GM18861 (cell line): Measurements from ENCODE around the gene ALAD.
"Not testable (repeated sequence)": the region's sequence is repeated elsewhere in the genome, so short reads cannot be mapped to it uniquely, and the experiment has no call there.

Experiments
- ATAC-seq: cut with Tn5 transposase; IDR thresholded peaks from one replicate; pipeline ENCODE4 v1.9.1; 2021; ENCODE audit not compliant: unreplicated experiment

The ALAD gene

DNA sequence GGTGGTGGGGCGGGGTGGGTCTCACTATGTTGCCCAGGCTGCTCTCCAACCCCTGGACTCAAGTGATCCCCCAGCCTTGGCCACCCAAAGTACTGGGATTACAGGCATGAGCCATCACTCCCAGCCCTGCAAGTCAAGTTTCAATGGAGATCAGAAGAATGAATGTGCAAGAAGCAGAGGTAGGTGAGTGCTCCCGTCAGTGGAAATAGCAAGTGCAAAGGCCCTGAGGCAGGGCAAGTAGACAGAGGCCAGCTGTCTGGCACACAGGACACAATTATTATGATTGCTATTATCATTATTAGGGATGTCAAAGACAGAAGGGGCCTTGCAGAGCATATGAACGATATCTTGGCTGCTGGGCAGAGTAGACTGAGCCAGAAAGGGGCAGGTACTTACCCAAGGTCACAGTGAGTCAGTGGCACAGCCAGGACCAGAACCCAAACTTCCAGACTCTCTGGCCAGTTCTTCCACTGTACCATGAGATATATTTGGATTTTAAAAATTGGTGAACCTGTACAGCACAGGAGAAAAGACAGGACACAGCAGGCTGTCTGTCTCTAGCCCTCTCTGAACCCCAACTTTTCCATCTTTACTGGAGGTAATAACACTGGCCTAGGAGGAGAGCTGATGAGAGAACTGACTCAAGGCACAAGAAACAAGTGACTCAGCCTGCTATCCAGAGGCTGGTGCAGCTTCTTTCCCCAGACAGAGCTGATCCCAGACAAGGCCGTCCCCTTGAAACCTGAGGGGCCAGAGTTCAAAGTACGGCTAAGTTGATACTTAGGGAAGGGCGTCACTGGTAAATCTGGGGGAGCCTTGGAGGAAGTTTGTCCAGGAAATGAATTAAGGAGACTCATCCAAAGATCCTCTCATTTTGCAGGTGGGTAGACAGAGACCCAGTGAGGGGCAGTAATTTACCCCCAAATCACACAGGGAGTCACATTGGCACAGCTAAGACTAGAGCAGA lies 25.7 kb downstream of the ALAD start:
- no peak for ATAC-seq

DNA sequence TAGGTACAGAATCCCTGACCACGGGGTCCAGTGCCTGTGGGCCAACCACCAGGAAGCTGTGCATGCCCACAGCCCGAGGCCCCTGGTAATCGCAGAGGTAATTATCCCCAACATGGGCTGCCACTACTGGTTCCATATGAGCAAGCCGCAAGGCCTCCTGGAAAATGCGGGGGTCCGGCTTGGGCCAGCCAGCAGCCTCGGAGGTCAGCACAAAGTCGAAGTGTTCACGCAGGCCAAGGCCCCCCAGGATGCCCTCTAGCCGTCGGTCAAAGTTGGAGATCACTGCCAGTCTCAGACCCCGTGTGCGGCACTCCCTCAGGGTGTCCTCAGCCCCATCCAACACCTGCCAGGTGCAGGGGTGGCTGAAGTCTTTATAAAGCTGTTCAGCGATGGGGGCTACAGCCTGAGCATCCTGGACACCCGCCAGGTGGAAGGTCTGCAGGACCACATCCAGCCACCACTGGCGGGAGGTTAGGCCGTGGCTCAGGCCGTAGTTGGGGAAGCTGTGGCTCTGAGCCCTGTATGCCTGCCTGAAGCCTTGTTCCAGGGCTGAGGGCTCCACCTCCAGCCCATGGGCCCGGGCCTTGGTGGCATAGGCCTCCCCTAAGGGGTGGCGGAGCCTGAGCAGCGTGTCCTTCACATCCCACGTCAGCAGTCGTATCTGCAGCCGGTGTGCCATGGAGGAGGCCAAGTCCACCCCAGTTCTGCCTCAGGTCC lies 27.2 kb downstream of the ALAD start:
- ATAC-seq = no peak

GRCh38 chr9:113373256-113373655 lies 27.8 kb downstream of the ALAD start:
- no peak for ATAC-seq

DNA sequence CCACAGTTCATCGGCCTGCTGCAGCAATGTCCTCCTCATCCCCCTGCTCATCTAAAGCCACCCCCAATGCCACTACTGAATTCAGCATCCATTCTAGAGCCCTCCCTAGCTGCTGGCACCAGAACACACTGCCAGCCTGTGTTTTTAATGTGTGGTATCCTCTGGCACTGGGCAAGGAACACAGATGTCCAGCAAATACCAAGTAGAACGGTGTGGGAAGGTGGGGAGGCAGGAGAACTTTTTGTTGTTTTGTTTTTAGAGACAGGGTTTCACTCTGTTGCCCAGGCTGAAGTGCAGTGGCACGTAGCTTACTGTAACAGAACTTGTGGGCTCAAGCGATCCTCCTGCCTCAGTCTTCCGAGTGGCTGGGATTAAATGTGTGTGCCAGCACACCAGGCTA lies 29.0 kb downstream of the ALAD start:
- no peak for ATAC-seq

GRCh38 chr9:113370806-113371325 lies 30.2 kb downstream of the ALAD start:
- ATAC-seq = no peak

DNA sequence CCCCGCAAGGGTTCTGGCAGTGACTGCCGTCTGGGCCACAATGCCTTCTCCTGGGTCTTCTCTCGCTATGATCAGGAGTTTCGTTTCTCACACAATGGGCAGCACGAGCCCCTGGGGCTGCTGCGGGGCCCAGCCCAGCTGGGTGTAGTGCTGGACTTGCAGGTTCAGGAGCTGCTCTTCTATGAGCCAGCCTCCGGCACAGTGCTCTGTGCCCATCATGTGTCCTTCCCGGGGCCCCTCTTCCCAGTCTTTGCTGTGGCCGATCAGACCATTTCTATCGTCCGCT lies 31.3 kb downstream of the ALAD start:
- no peak for ATAC-seq

DNA sequence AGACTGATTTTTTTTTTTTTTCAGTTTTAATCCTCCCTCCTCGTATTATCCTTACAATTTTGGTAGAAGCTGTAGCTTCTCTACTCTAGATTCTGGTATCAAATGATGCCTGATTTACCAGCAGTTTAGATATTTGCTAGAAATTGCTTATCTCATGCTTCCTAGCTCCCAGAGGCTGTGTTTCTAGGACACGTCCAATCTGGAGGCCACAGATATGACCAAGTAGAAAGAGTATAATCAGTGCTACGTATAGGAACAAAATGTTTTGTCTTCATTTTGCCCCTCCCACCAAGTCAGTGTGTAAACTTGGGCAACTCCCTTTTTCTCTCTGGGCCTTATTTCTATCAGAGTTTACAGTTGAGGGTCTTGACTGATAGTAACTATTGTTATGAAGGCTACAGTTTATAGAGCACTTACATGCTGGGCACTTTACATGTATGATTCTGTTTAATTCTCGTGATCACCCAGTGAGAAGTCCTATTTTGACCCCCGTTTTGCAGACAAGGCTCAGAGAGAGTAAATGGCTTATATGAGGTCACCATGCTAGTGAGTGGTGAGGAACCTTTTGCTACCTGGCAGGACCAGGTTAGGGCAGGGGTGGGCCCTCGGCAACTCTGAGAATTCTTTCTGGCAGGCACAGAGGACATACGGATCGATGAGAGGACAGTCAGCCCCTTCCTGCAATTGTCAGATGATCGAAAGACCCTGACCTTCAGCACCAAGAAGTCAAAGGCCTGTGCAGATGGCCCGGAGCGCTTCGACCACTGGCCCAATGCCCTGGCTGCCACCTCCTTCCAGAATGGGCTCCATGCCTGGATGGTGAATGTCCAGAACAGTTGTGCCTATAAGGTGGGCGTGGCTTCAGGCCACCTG lies 31.9 kb downstream of the ALAD start:
- ATAC-seq = no peak

- no peak for ATAC-seq
Observed at GRCh38 chr9:113368348-113368981, 32.6 kb downstream of the ALAD start.

- not testable (repeated sequence) for ATAC-seq
Observed at GRCh38 chr9:113365652-113366051, 35.4 kb downstream of the ALAD start.

DNA sequence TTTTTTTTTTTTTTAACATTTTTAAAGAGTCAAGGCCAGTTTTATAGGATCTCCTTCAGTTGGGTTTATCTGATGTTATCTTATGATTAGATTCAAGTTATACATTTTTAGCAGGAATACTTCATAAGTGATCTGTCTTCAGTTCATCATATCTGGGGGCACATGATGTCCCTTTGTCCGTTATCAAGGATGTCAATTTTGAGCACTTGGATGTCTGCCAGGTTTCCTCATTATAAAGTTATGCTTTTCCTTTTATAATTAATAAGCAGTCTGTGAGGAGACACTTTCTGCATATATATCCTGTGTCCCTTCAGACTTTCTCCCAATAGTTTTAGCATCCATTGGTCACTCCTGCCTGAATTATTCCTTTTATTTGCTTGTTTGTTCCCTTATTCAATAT lies 36.1 kb downstream of the ALAD start:
- no peak for ATAC-seq

DNA sequence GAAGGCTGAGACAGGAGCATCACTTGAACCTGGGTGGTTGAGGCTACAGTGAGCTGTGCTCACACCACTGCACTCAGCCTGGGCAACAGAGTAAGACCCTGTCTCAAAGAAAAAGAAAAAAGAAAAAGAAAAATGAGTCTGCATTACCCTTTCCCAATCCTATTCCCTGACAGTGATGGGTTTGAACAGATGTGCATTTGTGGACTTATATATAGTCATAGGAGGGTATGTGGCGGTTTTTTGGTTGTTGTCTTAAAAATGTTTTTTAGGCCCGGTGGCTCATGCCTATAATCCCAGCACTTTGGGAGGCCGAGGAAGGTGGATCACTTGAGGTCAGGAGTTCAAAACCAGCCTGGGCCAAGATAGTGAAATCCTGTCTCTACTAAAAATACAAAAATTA lies 37.7 kb downstream of the ALAD start:
- no peak for ATAC-seq

- no peak for ATAC-seq
Observed at GRCh38 chr9:113361304-113362018, 39.6 kb downstream of the ALAD start.

DNA sequence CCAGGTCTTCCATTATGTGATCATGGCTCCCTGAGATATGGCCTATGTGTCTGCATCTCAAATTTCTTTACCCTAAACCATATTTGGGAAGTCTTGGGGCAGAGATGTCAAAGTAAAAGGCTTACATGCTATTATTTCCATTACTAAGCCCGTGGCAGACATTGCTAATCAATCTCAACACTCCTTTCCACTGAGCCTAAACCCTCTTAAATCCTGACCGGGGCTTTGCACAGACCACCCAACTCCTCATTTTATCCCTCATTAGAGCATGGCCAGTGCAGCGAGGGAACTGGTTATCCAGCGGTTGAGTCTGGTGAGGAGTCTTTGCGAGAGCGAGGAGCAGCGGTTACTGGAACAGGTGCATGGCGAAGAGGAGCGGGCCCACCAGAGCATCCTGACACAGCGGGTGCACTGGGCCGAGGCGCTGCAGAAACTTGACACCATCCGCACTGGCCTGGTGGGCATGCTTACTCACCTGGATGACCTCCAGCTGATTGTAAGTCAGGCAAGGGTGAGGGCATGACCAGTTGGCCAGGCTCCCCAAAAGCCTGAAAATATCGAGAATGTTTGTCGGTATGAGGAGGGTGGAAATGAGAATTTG lies 40.7 kb downstream of the ALAD start:
- ATAC-seq = no peak

DNA sequence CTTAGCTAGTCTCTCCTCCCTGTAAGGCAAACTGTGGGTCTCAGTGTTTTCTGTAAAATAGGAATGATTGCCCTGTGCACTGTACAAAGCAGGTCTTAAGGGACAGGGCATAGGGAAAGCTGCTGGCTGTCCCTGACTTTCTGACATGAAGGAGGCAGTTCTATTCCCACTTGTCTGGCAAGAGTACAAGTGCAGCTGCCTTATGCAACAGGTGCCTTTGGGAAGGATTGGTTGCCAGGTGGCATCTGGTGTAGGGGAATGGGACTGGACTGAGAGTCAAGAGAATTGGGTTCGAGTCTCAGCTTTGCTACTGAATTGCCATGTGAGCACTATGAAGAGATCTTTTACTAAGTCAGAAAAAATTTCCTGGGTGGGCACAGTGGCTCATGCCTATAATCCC lies 41.7 kb downstream of the ALAD start:
- no peak for ATAC-seq

- no peak for ATAC-seq
Observed at GRCh38 chr9:113356686-113357292, 44.3 kb downstream of the ALAD start.

- ATAC-seq = no peak
Observed at GRCh38 chr9:113355040-113355596, 46.0 kb downstream of the ALAD start.

GRCh38 chr9:113352411-113352810 lies 48.7 kb downstream of the ALAD start:
- ATAC-seq = no peak

DNA sequence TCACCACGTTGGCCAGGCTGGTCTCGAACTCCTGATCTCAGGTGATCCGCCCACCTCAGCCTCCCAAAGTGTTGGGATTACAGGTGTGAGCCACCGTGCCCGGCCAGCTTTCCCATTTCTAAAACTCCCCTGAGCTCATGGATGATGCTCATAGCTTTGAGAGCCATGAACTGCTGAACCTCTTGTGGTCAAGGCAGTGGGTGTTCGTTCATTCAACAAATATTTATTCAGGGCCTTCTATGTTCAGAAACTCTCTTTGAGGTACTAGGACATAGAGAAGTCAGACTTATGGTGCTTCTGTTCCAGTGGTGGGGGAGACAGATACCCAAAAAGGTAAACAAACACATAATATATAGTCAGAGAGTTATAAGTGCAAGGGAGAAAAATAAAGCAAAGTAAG lies 49.1 kb downstream of the ALAD start:
- ATAC-seq = no peak

DNA sequence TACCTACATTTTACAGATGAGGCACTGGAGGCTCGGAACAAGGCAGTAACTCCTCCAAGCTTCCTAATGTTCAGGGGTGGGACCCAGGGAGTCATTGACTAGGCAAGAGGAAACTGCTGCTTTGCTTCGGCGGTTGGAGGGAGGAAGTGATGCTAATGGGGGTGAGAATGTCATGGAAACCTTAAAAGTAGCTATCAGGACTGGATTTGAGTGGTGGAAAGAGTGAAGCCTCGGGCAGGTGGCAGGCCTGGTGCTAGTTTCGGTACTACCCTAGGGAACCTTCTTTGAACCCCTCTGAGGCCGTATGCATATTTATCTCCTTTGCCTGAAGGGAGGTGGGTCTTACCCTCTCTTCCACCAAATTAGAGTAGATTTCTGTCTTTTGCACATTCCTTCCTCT lies 50.1 kb downstream of the ALAD start:
- ATAC-seq = no peak
